HFF-Myc (cell line): Measurements from ENCODE around the gene RREB1.

Experiments used
- DNase-seq: peaks from one replicate; pipeline ENCODE4 v3.0.0-alpha.2; 2011; ENCODE audit warnings: low read depth; ENCODE audit errors: extremely low read depth
- H3K4me3 ChIP-seq: replicated peaks from 2 replicates; pipeline ENCODE4 v1.5.1; 2011; ENCODE audit warnings: low read depth, mild to moderate bottlenecking, control low read depth, low read length
- TF ChIP-seq, protein P1 (sequence below): IDR thresholded peaks from 2 replicates; pipeline ENCODE4 v1.5.1; 2012; ENCODE audit warnings: mild to moderate bottlenecking, low read depth, low read length, control low read depth; ENCODE audit errors: missing control alignments

Gene RREB1

DNA sequence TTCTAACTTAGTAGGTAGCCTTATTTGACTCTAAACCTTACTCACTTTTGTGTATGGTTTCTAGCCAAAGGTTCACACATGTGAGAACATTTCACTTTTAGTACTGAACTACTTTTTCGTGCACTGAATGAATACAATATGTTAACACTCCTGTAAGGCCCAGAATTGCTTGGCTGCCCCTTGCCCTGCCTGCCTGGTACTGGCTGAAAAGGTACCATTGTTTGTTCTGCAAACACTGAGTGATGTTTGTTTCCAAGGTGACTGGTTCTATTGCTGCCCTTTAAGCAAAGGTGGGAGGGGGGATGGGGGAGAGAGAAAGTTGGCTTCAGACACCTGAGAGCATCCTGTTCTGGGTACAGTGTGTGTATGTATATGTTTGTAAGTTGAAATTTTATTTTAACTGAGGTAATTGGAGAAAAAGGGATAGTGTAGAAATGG lies 31.2 kb downstream of the RREB1 start:
- DNase-seq, result no peak
- H3K4me3 ChIP-seq, result no peak overlapping the region
- TF ChIP-seq, protein P1, sequence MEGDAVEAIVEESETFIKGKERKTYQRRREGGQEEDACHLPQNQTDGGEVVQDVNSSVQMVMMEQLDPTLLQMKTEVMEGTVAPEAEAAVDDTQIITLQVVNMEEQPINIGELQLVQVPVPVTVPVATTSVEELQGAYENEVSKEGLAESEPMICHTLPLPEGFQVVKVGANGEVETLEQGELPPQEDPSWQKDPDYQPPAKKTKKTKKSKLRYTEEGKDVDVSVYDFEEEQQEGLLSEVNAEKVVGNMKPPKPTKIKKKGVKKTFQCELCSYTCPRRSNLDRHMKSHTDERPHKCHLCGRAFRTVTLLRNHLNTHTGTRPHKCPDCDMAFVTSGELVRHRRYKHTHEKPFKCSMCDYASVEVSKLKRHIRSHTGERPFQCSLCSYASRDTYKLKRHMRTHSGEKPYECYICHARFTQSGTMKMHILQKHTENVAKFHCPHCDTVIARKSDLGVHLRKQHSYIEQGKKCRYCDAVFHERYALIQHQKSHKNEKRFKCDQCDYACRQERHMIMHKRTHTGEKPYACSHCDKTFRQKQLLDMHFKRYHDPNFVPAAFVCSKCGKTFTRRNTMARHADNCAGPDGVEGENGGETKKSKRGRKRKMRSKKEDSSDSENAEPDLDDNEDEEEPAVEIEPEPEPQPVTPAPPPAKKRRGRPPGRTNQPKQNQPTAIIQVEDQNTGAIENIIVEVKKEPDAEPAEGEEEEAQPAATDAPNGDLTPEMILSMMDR, result no peak

DNA sequence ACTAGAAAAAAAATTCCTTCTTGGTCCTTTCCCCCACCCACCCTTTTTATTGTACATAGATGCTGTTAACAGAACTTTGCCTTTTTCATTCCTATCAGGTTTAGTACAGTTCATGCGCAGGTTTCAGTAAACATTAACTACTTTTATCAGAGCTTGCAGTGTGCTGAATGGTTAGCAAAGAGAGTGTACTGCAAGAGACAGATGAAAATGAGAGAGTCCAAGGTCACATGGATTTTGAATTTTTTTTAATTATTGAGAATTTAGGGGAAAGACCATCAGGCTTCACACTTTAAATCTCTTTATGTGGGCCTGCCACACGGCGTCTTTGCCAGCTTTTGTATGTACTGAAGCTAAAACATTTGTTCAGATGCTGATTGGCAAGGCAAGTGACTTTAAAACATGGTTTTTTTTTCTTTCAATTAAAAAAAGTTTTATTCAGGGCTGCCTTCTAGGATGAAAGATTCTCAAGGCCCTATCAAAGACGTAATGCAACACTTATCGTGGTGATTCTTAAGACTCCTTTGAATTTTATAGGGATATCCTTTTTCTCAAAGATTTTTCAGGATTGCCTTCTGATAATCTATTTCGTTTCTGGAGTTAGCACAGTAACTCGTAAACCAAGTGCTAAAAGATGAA lies 32.2 kb downstream of the RREB1 start:
- no peak overlapping the region for H3K4me3 ChIP-seq
- no peak for DNase-seq
- TF ChIP-seq, protein P1, result no peak

DNA sequence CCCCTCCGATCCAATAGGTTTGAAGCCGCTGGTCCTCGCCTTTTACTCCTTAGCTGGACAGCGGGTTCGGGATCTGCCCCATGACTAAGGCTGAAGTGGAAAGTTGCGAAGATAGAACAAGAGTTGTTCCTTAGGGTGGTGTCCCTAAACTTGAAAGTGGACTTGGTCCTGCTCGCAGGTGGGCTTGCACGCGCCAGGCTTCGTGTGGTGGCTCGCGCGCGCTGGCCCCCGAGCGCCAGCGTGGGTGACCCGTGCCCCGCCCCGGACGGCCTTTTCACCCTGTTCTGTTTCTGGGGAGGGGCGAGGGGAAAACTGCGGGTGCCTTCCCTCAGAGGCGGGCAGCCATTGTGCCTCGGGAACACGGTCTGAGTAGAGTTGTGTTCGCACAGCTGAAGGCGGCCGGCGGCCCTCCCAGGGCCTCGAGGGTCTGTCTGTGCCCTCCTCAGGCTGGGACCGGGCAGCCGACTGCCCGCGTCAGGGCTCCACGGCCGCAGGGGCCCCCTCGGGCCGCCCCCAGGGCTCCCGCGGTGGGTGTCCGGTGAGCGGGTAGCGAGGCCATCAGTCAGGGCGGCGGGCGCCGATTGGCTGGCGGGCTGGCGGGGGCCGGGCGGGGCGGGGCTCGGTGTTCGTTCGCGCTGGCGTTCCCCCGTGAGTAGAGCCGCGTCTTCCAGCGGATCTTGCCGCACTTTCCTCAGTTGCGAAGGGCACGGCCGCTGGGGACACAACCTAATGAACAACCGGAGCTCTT lies 33.0 kb downstream of the RREB1 start:
- H3K4me3 ChIP-seq, result peak overlapping the region; percentile 50
- DNase-seq, result no peak
- TF ChIP-seq, protein P1, result no peak

DNA sequence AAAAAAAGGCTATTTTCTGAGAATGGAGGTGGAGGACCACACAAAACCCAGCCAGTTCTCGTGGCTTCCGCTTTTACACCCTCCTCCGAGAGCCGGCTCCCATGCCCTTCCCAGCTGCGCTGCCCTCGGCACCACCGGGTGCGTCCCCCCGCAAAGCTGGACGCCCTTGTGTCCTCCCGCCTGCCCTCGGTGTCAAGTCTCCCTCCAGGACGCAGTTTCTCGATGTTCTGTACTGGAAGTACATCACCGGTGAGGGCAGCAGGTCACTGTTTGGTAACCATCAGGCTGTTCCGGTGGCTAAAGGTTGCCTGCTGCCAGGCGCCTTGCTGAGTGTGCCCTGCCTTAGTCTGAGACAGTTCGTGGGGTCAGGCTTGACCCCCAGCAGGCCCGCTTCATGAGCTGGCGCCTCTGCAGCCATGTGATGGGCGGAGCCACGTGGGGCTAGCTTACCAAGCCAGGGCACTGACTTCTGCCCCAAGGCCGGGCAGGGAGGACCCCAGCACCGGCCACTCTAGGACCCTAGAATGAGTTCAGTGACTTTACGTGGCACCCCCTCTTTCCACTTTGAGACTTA lies 34.6 kb downstream of the RREB1 start:
- TF ChIP-seq, protein P1, result no peak
- no peak overlapping the region for H3K4me3 ChIP-seq
- no peak for DNase-seq

DNA sequence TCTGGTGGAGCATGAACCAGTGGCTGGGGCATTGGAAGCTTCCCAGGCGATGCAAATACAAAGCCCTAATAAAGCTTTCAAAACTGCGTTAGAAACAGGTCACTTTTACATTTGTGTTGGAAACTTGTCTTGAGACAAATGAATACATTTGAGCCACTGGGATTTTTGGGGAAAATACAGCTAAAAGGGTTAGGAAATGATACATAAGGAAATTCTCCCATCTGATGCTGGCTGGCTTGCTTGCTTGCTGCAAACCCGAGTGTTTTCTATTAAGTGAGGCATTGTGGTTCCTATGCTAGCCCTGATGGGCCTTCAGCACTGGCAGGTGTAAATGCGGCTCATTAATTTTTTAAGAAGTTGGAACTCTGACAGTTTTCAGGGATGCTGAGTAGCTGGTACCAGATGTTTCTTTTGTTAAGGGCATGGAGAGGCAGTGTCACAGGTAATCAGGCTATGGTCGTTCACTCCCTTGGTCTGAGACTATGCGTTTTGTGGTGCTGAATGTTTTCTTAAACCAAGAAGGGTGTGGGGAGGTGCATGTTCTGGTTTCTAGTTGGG lies 35.2 kb downstream of the RREB1 start:
- H3K4me3 ChIP-seq, result no peak overlapping the region
- TF ChIP-seq, protein P1, result no peak
- no peak for DNase-seq

DNA sequence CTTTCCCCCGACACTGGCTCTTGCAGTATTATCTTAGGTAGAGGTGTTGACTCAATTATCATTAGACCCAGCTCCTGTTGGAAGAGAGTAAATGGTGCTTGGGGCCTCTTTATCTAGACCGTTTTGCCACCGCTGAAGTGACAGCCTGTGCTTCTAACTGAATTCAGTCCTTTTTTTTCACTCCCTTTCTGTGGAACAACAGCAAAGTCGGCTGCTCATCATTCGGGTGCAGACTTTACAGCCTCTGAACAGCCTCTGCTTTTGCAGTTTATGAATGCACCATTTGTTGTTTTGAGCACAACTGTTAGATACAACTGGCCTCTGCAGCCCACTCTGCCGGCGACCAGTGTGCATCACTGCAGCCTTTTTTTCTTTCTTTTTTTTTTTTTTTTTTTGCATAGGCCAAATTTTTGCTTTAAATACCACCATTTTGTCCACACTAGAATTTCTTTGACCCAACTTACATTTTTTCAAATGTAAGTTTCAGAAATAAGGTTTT lies 35.8 kb downstream of the RREB1 start:
- DNase-seq, result no peak
- TF ChIP-seq, protein P1, result peak; percentile 7
- no peak overlapping the region for H3K4me3 ChIP-seq
